ENCODE measurements around the gene C10orf120. TPM values are rescaled to one million over a fixed set of nuclear protein-coding genes. Genes with fewer than 3 reads are reported as not detected.

Gene C10orf120
- total and polyA plus RNA-seq, 2 experiments from 2014 or later, result not detected

DNA sequence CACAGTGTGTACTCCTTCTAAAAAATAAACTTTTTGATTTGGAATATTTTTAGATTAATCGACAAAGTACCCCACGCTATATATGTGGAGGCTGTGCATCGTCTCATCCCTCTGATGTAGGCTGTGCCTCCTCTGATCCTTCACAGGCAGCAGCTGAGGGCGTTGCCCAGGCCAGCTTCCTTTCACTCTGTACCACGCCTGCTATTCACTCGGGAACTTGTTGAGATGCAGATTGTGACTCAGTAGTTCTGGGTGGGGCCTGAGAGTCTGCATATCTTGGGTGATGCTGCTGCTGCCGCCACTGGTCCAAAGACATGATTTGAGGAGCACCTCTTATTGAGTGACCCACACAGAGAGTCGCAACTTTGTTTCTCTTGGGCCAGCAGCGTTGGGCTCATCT lies 7.9 kb upstream of the C10orf120 start:
- Mint-ChIP-seq H3K9me3 (no peaks in the 10 kb centered on the region; the same call in 2 of the 3 replicates), H3K27me3 (ENCODE audit: insufficient read depth, low read depth, poor library complexity) (peaks cover 2% of the 10 kb centered on the region), H3K36me3 (ENCODE audit: low read depth) (no peaks in the 10 kb centered on the region), H3K27ac (no peak overlapping the region), H3K4me3 (no peak overlapping the region), H3K4me1 (peaks cover 17% of the 10 kb centered on the region)
- peak overlapping the region; percentile 56; the same call in 1 of the 2 replicates for H2AFZ ChIP-seq
- no peaks in the 10 kb centered on the region for H3K79me2 ChIP-seq (replicated peaks; ENCODE audit: insufficient read depth)
- no peak overlapping the region for H3K4me2 ChIP-seq
- H3K27ac ChIP-seq (ENCODE audit: low read depth), result no peak overlapping the region
- no peaks in the 10 kb centered on the region for H3F3A ChIP-seq (replicated peaks; ENCODE audit: low read depth)
- no peak overlapping the region for H3K4me3 ChIP-seq
- H3K27me3 ChIP-seq (ENCODE audit: insufficient read depth), result no peaks in the 10 kb centered on the region
- DNase-seq (ENCODE audit: low spot score), result no peak
- no peaks in the 10 kb centered on the region for H3K9me2 ChIP-seq (ENCODE audit: insufficient read depth)
- peaks cover 8% of the 10 kb centered on the region; the same call in 1 of the 2 replicates for H3K4me1 ChIP-seq (ENCODE audit: insufficient read depth)
- no peaks in the 10 kb centered on the region for H3K36me3 ChIP-seq (ENCODE audit: insufficient read depth)
- no peak for TF ChIP-seq STAT1 (IDR thresholded peaks at IDR 0.05; ENCODE audit: unreplicated experiment)
- TF ChIP-seq POLR2AphosphoS5 (IDR thresholded peaks at IDR 0.05; ENCODE audit: low read depth), result no peak
- TF ChIP-seq JUNB (IDR thresholded peaks at IDR 0.05; ENCODE audit: unreplicated experiment), result no peak
- no peak for TF ChIP-seq REST (IDR thresholded peaks at IDR 0.05; ENCODE audit: unreplicated experiment)
- TF ChIP-seq, protein P1, sequence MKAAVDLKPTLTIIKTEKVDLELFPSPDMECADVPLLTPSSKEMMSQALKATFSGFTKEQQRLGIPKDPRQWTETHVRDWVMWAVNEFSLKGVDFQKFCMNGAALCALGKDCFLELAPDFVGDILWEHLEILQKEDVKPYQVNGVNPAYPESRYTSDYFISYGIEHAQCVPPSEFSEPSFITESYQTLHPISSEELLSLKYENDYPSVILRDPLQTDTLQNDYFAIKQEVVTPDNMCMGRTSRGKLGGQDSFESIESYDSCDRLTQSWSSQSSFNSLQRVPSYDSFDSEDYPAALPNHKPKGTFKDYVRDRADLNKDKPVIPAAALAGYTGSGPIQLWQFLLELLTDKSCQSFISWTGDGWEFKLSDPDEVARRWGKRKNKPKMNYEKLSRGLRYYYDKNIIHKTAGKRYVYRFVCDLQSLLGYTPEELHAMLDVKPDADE (IDR thresholded peaks at IDR 0.05), result no peak
- TF ChIP-seq EZH2 (IDR thresholded peaks at IDR 0.05; ENCODE audit: low read depth, unreplicated experiment), result no peak
- ATAC-seq, result no peak
- no peaks in the 10 kb centered on the region for H4K20me1 ChIP-seq (replicated peaks; ENCODE audit: insufficient read depth)

- Mint-ChIP-seq H3K27ac (no peak overlapping the region), H3K36me3 (ENCODE audit: low read depth) (no peaks in the 10 kb centered on the region), H3K27me3 (ENCODE audit: insufficient read depth, low read depth, poor library complexity) (peaks cover 2% of the 10 kb centered on the region), H3K4me3 (no peak overlapping the region), H3K9me3 (no peaks in the 10 kb centered on the region; the same call in 2 of the 3 replicates), H3K4me1 (peaks cover 21% of the 10 kb centered on the region)
- no peaks in the 10 kb centered on the region for H3K79me2 ChIP-seq (replicated peaks; ENCODE audit: insufficient read depth)
- no peaks in the 10 kb centered on the region for H3F3A ChIP-seq (replicated peaks; ENCODE audit: low read depth)
- no peaks in the 10 kb centered on the region for H3K27me3 ChIP-seq (ENCODE audit: insufficient read depth)
- no peak overlapping the region for H3K4me3 ChIP-seq
- H2AFZ ChIP-seq, result no peak overlapping the region
- H3K4me2 ChIP-seq, result no peak overlapping the region
- H3K27ac ChIP-seq (ENCODE audit: low read depth), result no peak overlapping the region
- no peaks in the 10 kb centered on the region for H3K36me3 ChIP-seq (ENCODE audit: insufficient read depth)
- DNase-seq (ENCODE audit: low spot score), result no peak
- H4K20me1 ChIP-seq (replicated peaks; ENCODE audit: insufficient read depth), result no peaks in the 10 kb centered on the region
- ATAC-seq, result no peak
- no peaks in the 10 kb centered on the region for H3K9me2 ChIP-seq (ENCODE audit: insufficient read depth)
- peaks cover 8% of the 10 kb centered on the region; the same call in 1 of the 2 replicates for H3K4me1 ChIP-seq (ENCODE audit: insufficient read depth)
- no peak for TF ChIP-seq ZNF331 (CRISPR knock-in tag; IDR thresholded peaks at IDR 0.05; ENCODE audit: low read depth)
- TF ChIP-seq ZNF462 (CRISPR knock-in tag; IDR thresholded peaks at IDR 0.05), result no peak
- TF ChIP-seq POLR2AphosphoS5 (IDR thresholded peaks at IDR 0.05; ENCODE audit: low read depth), result no peak
- no peak for TF ChIP-seq JUNB (IDR thresholded peaks at IDR 0.05; ENCODE audit: unreplicated experiment)
- no peak for TF ChIP-seq NANOG (IDR thresholded peaks at IDR 0.05; ENCODE audit: borderline replicate concordance)
- no peak for TF ChIP-seq EZH2 (IDR thresholded peaks at IDR 0.05; ENCODE audit: low read depth, unreplicated experiment)
- no peak for TF ChIP-seq ZNF114 (CRISPR knock-in tag; IDR thresholded peaks at IDR 0.05)
These were observed 7.3 kb upstream of the C10orf120 start for GRCh38 chr10:122706947-122707346.

Measured in GM23338 (cell line).